NCI-H2227 (cell line): ENCODE measurements around the gene BRIP1.
"Not testable (repeated sequence)": the region's sequence is repeated elsewhere in the genome, so short reads cannot be mapped to it uniquely, and the experiment has no call there.

ENCODE experiments used
- DNase-seq: peaks from one replicate; lab custom pipeline; 2025; ENCODE audit not compliant: unreplicated experiment; lab: John Stamatoyannopoulos, UW

Gene BRIP1

GRCh38 chr17:61831099-61831498 is 32.2 kb downstream of the BRIP1 start:
- no peak for DNase-seq

- DNase-seq = no peak
These were observed 34.6 kb downstream of the BRIP1 start for GRCh38 chr17:61828694-61829093.

- no peak for DNase-seq
These were observed 35.5 kb downstream of the BRIP1 start for GRCh38 chr17:61827649-61828395.

- DNase-seq = not testable (repeated sequence)
These were observed 36.5 kb downstream of the BRIP1 start for GRCh38 chr17:61826866-61827265.

DNA sequence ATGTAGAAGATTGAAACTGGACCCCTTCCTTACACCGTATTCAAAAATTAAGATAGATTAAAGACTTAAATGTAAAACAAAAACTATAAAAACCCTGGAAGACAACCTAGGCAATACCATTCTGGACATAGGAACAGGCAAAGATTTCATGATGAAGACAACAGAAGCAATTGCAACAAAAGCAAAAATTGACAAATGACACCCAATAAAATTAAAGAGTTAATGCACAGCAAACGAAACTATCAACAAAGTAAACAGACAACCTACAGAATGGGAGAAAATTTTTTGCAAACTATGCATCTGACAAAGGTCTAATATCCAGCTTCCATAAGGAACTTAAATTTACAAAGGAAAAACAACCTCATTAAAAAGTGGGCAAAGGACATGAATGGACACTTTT is 37.1 kb downstream of the BRIP1 start:
- DNase-seq = not testable (repeated sequence)

- no peak for DNase-seq
These were observed 37.7 kb downstream of the BRIP1 start for GRCh38 chr17:61825448-61826137.

DNA sequence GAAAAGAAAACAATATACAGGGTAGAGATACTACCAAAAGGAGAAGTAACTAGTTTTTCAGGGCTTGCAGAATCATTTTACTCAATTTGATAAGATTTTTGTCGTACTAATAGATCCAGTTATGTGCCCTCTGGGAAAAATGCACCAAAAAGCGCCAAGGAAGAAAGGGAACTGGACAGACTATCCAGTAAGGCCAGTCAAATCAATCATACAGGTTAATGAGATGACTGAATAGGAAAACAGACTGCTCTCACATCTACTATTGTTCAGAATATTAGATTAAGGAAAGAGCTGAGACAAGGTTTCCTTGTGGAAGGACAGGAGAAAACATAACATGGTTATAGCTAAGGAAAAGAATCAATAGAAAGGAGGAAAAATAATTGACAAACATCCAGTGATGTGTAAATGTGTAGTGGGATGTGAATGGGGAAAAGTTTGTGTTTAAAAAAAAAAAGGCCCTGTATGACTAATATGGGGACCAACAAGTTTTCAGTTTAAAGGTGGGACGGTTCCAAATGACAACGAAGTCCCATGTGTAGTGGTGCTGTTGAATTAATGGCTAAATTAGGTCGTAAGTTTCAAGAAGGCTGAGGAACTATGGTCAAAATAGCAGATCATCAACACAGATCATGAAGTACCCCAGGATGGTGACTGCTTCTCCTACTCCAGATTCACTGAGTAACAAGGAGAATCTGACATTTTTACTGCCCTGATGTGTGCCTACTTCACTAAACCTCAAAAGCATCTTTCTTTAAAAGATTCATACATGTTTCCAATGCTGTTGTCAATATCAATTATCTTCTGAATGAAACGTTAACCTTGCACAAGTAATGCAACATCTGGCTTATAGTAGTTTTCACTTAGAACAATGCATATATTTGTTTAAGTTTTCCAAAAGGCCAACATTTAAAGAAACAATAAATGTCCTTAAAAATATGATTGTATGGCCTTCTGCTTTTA is 40.7 kb downstream of the BRIP1 start:
- no peak for DNase-seq

GRCh38 chr17:61821655-61822054 is 41.7 kb downstream of the BRIP1 start:
- DNase-seq = no peak

DNA sequence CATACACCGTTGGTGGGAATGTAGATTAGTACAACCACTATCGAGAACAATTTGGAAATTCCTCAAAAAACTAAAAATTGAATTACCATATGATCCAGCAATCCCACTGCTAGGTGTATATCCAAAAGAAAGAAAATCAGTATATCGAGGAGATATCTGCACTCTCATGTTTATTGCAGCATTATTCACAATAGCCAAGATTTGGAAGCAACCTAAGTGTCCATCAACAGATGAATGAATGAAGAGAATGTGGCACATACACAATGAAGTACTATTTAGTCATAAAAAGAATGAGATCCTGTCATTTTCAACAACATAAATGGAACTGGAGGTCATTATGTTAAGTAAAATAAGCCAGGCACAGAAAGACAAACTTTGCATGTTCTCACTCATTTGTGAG is 44.1 kb downstream of the BRIP1 start:
- not testable (repeated sequence) for DNase-seq

DNA sequence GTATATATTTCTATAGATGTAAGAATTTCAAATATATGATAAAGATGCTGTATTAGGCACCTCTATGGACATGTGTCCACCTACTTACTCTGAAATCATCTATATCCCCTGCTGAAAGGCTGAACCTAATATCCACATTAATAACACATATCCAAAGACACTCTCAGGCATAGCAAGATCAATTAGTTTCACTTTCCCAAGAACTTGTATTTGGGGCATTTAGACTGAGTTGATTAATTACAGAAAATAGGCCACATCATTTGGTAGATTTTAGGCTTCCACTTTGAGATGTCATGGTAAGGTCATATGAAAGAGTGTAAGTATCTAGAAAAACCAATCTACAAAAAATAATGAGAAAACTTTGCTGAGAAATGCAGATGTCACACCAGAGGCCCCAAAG is 45.1 kb downstream of the BRIP1 start:
- no peak for DNase-seq

DNA sequence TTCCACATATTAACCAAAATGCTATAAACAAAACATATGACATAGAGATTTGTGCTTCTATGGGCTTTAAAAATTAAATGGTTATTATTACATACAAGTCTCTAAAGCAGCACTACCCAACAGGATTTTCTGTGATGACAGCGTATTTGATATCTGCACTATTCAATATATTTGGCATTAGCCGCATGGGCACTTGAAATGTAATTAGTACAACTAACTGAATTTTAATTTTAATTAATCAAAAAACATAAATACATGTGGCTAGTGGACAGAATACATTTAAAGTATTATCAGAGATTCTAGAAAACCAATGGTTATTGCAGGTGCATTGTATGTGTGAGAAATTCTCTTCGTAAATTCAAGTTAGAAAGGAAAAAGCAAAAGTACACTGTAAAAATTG is 45.9 kb downstream of the BRIP1 start:
- no peak for DNase-seq

GRCh38 chr17:61816538-61816937 is 46.8 kb downstream of the BRIP1 start:
- no peak for DNase-seq

- DNase-seq = no peak
These were observed 47.3 kb downstream of the BRIP1 start for GRCh38 chr17:61815863-61816503.

- no peak for DNase-seq
These were observed 48.8 kb downstream of the BRIP1 start for GRCh38 chr17:61814485-61814884.

GRCh38 chr17:61813211-61813610 is 50.1 kb downstream of the BRIP1 start:
- no peak for DNase-seq

GRCh38 chr17:61812747-61813146 is 50.6 kb downstream of the BRIP1 start:
- DNase-seq = no peak

- DNase-seq = no peak
These were observed 53.4 kb downstream of the BRIP1 start for GRCh38 chr17:61809816-61810392.

DNA sequence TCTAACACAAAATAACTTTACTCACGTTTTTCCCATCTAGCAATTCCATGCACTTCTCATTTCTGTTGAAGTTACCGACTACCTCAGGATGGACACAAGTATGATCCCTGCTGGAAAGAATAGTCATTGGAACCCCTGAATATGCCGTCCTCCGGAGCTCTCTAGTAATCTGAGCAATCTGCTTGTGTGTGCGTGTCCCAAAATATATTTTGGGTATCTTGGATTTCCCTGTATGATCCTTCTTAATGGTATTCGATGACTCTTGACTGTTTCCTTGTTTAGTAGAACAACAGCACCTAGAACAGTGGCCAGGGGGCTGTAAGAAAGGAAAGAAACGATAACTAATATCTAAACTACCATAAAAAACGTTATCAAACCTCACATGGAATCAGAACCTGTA is 54.9 kb downstream of the BRIP1 start:
- no peak for DNase-seq

GRCh38 chr17:61806936-61807335 is 56.4 kb downstream of the BRIP1 start:
- DNase-seq = no peak

DNA sequence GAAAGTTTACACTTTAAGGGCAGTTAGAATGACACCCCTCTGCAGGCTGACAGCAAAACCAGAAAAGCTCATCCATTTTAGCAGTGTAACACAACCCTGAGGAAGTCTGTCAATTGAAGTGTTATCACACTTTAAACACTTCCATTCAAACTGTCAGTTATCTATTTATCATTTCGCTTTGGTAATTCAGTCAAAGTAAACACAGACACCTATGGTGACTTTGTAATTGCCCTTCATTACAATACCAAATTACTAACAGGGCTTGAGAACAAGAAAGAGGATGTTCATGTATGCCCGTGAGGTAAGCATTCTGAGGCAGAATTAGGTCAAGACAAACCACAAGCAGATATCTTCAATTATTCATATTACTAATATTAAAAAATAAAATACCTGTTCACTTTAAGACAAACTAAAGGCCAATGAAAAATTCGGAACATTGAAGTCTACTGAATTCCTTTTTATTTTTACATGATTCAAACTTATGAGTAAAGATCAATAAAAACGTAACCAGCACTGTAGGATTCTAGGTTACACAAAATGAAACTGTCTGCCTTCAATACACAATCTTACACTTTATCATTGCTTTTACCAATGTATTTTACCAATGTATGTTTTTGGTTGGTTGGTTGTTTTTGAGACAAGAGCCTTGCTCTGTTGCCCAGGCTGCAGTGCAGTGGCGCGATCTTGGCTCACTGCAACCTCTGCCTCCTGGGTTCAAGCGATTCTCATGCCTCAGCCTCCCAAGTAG is 57.1 kb downstream of the BRIP1 start:
- no peak for DNase-seq
